Large intestine (tissue), 3 donors: ENCODE results near the gene RBMS3. TPM values are rescaled to one million over a fixed set of nuclear protein-coding genes. Genes with fewer than 3 reads are reported as not detected.
"Not testable (repeated sequence)": the region's sequence is repeated elsewhere in the genome, so short reads cannot be mapped to it uniquely, and the experiment has no call there.

Experiments used
- DNase-seq, 2 donors: peaks; one replicate each; pipeline versions ENCODE4 v3.0.0 to v3.0.0-alpha.2; 2013
- H3K27ac ChIP-seq: one replicate; pipeline ENCODE4 v1.5.1; 2013; ENCODE audit warnings: low read length
- H3K27me3 ChIP-seq: 2 replicates; pipeline ENCODE4 v1.6.1; 2013; ENCODE audit warnings: low read length; ENCODE audit not compliant: control insufficient read depth, insufficient read depth
- H3K36me3 ChIP-seq: 2 replicates; pipeline ENCODE4 v1.6.1; 2013; ENCODE audit warnings: low read length; ENCODE audit not compliant: control insufficient read depth, insufficient read depth
- H3K4me1 ChIP-seq: one replicate; pipeline ENCODE4 v1.6.1; 2013; ENCODE audit warnings: low read length; ENCODE audit not compliant: control insufficient read depth, insufficient read depth
- H3K4me3 ChIP-seq: one replicate; pipeline ENCODE4 v1.5.1; 2013; ENCODE audit warnings: low read length
- H3K9me3 ChIP-seq: one replicate; pipeline ENCODE4 v1.6.1; 2013; ENCODE audit warnings: mild to moderate bottlenecking, low read depth, low read length, moderate library complexity; ENCODE audit not compliant: control insufficient read depth
- WGBS: methylation state at CpG from one replicate; pipeline ENCODE4 v1.1.5; 2013; ENCODE audit warnings: low lambda C conversion rate; ENCODE audit not compliant: insufficient coverage; 5-methylcytosine and 5-hydroxymethylcytosine counted together
- polyA plus RNA-seq: library from polyadenylated mRNA; unstranded; fragments of 120-200 nt; gene quantifications from one replicate; pipeline ENCODE4 v1.2.1, GENCODE V29; 2013

RBMS3 gene
- polyA plus RNA-seq, 1 donor, result 10.8 TPM

- H3K9me3 ChIP-seq, result no peaks in the 10 kb centered on the region
- no peaks in the 10 kb centered on the region for H3K4me1 ChIP-seq
- DNase-seq, result no peak
- H3K27ac ChIP-seq, result no peak overlapping the region
- no peaks in the 10 kb centered on the region for H3K27me3 ChIP-seq
- no peak overlapping the region for H3K4me3 ChIP-seq
- no peaks in the 10 kb centered on the region for H3K36me3 ChIP-seq
Measured at GRCh38 chr3:29354894-29355293, 74.0 kb downstream of the RBMS3 start.

GRCh38 chr3:29356062-29356461, 75.2 kb downstream of the RBMS3 start:
- no peak overlapping the region for H3K27ac ChIP-seq
- H3K4me3 ChIP-seq, result no peak overlapping the region
- no peaks in the 10 kb centered on the region for H3K9me3 ChIP-seq
- no peak for DNase-seq
- WGBS, result 100% methylated on average over 2 of the region's 3 CpGs
- H3K36me3 ChIP-seq, result no peaks in the 10 kb centered on the region
- H3K4me1 ChIP-seq, result no peaks in the 10 kb centered on the region
- no peaks in the 10 kb centered on the region for H3K27me3 ChIP-seq

- WGBS, result no CpG with 5 or more reads among the region's 2 CpGs
- H3K36me3 ChIP-seq, DNase-seq: not testable (repeated sequence)
Measured at GRCh38 chr3:29360289-29360688, 79.4 kb downstream of the RBMS3 start.

GRCh38 chr3:29363110-29363509, 82.2 kb downstream of the RBMS3 start:
- Histone ChIP-seq H3K27me3 (no peaks in the 10 kb centered on the region), H3K4me3 (no peak overlapping the region), H3K36me3 (no peaks in the 10 kb centered on the region), H3K27ac (no peak overlapping the region), H3K4me1 (no peaks in the 10 kb centered on the region), H3K9me3 (no peaks in the 10 kb centered on the region)
- WGBS, result 93% methylated on average over 2 of the region's 2 CpGs
- no peak for DNase-seq

More at GRCh38 chr3:29360289-29360688, 79.4 kb downstream of the RBMS3 start:
- not testable (repeated sequence) for H3K4me1 ChIP-seq, H3K9me3 ChIP-seq, H3K4me3 ChIP-seq, H3K27ac ChIP-seq, H3K27me3 ChIP-seq

- H3K36me3 ChIP-seq, result no peaks in the 10 kb centered on the region
- no CpG with 5 or more reads among the region's 4 CpGs for WGBS
- H3K9me3 ChIP-seq, result no peaks in the 10 kb centered on the region
- H3K4me1 ChIP-seq, result no peaks in the 10 kb centered on the region
- no peak overlapping the region for H3K4me3 ChIP-seq
- DNase-seq, result no peak
- no peaks in the 10 kb centered on the region for H3K27me3 ChIP-seq
- H3K27ac ChIP-seq, result no peak overlapping the region
Measured at GRCh38 chr3:29370021-29370420, 89.2 kb downstream of the RBMS3 start.

- no peaks in the 10 kb centered on the region for H3K27me3 ChIP-seq
- 50% methylated on average over 1 of the region's 4 CpGs for WGBS
- no peaks in the 10 kb centered on the region for H3K36me3 ChIP-seq
- no peaks in the 10 kb centered on the region for H3K4me1 ChIP-seq
- no peak for DNase-seq
- no peak overlapping the region for H3K27ac ChIP-seq
- H3K9me3 ChIP-seq, result no peaks in the 10 kb centered on the region
- H3K4me3 ChIP-seq, result no peak overlapping the region
Measured at GRCh38 chr3:29370476-29371420, 89.9 kb downstream of the RBMS3 start.

GRCh38 chr3:29373131-29373680, 92.3 kb downstream of the RBMS3 start:
- no peak for DNase-seq

GRCh38 chr3:29374226-29374625, 93.4 kb downstream of the RBMS3 start:
- DNase-seq, result no peak
- no peak overlapping the region for H3K4me3 ChIP-seq
- no peaks in the 10 kb centered on the region for H3K36me3 ChIP-seq
- no peak overlapping the region for H3K27ac ChIP-seq
- H3K9me3 ChIP-seq, result no peaks in the 10 kb centered on the region
- no peaks in the 10 kb centered on the region for H3K4me1 ChIP-seq
- H3K27me3 ChIP-seq, result no peaks in the 10 kb centered on the region

More at GRCh38 chr3:29373131-29373680, 92.3 kb downstream of the RBMS3 start:
- Histone ChIP-seq H3K27me3 (no peaks in the 10 kb centered on the region), H3K36me3 (no peaks in the 10 kb centered on the region), H3K27ac (no peak overlapping the region), H3K4me1 (no peaks in the 10 kb centered on the region), H3K9me3 (no peaks in the 10 kb centered on the region), H3K4me3 (no peak overlapping the region)

- no peak for DNase-seq
- no peaks in the 10 kb centered on the region for H3K27me3 ChIP-seq
- H3K4me3 ChIP-seq, result no peak overlapping the region
- H3K4me1 ChIP-seq, result no peaks in the 10 kb centered on the region
- no peaks in the 10 kb centered on the region for H3K36me3 ChIP-seq
- H3K27ac ChIP-seq, result no peak overlapping the region
- no peaks in the 10 kb centered on the region for H3K9me3 ChIP-seq
Measured at GRCh38 chr3:29379097-29379496, 98.2 kb downstream of the RBMS3 start.

- no peaks in the 10 kb centered on the region for H3K4me1 ChIP-seq
- no peak for DNase-seq
- WGBS, result 88% methylated on average over 1 of the region's 1 CpG
- H3K4me3 ChIP-seq, result no peak overlapping the region
- H3K27me3 ChIP-seq, result no peaks in the 10 kb centered on the region
- H3K27ac ChIP-seq, result no peak overlapping the region
- H3K36me3 ChIP-seq, result no peaks in the 10 kb centered on the region
- H3K9me3 ChIP-seq, result no peaks in the 10 kb centered on the region
Measured at GRCh38 chr3:29381595-29381994, 100.7 kb downstream of the RBMS3 start.

- H3K27me3 ChIP-seq, result no peaks in the 10 kb centered on the region
- H3K4me1 ChIP-seq, result no peaks in the 10 kb centered on the region
- no peak overlapping the region for H3K4me3 ChIP-seq
- no peak for DNase-seq
- no peaks in the 10 kb centered on the region for H3K36me3 ChIP-seq
- no peaks in the 10 kb centered on the region for H3K9me3 ChIP-seq
- 95% methylated on average over 4 of the region's 6 CpGs for WGBS
- H3K27ac ChIP-seq, result no peak overlapping the region
Measured at GRCh38 chr3:29382409-29382808, 101.5 kb downstream of the RBMS3 start.
